Keratinocyte (primary cell): ENCODE results near the gene RAD23A. TPM values are rescaled to one million over a fixed set of nuclear protein-coding genes. Genes with fewer than 3 reads are reported as not detected.

Source experiments
- DNase-seq: peaks from one replicate; pipeline ENCODE4 v3.0.0-alpha.2; 2011; ENCODE audit warnings: low read depth, missing footprints, low spot score
- FAIRE-seq: peaks from 2 replicates; lab custom pipeline; 2011; peaks lifted over from hg19 to GRCh38; lab: Jason Lieb, UNC
- H2AFZ ChIP-seq: 2 replicates; pipeline ENCODE4 v1.6.0; 2012; ENCODE audit warnings: low read length, control low read depth, inconsistent platforms; ENCODE audit not compliant: control insufficient read depth
- H3K27ac ChIP-seq: 2 replicates; pipeline ENCODE4 v1.5.1; 2011; ENCODE audit warnings: low read length; ENCODE audit not compliant: control insufficient read depth, insufficient read depth
- H3K27me3 ChIP-seq: 3 replicates; pipeline ENCODE4 v1.6.0; 2011; ENCODE audit warnings: low read length; ENCODE audit not compliant: control insufficient read depth, insufficient read depth; ENCODE audit errors: extremely low read depth
- H3K36me3 ChIP-seq, 2 experiments: 2 replicates in 1 of 2; 3 replicates in 1 of 2; pipeline ENCODE4 v1.5.1; 2011; ENCODE audit warnings: low read length in 2 of 2, mild to moderate bottlenecking in 1 of 2; ENCODE audit not compliant: control insufficient read depth in 2 of 2, insufficient read depth in 2 of 2; ENCODE audit errors: extremely low read depth in 1 of 2
- H3K4me1 ChIP-seq: 3 replicates; pipeline ENCODE4 v1.5.1; 2011; ENCODE audit warnings: low read length; ENCODE audit not compliant: control insufficient read depth, insufficient read depth; ENCODE audit errors: extremely low read depth
- H3K4me2 ChIP-seq: 3 replicates; pipeline ENCODE4 v1.6.0; 2011; ENCODE audit warnings: low read depth, low read length; ENCODE audit not compliant: control insufficient read depth, insufficient read depth; ENCODE audit errors: extremely low read depth
- H3K4me3 ChIP-seq, 3 experiments: fragments of 200-600 bp in 1 of 3; sonication (generic) in 1 of 3; 2 replicates in 2 of 3; 3 replicates in 1 of 3; pipeline ENCODE4 v1.5.1; 2011 to 2016; ENCODE audit warnings: low read length in 3 of 3, mild to moderate bottlenecking in 3 of 3, control low read depth in 2 of 3, inconsistent platforms in 1 of 3, low read depth in 1 of 3, mixed read lengths in 1 of 3, mixed run types in 1 of 3, moderate library complexity in 1 of 3; ENCODE audit not compliant: control insufficient read depth in 2 of 3, insufficient read depth in 2 of 3; ENCODE audit errors: extremely low read depth in 1 of 3
- H3K79me2 ChIP-seq: 2 replicates; pipeline ENCODE4 v1.6.0; 2012; ENCODE audit warnings: low read length; ENCODE audit not compliant: control insufficient read depth, insufficient read depth
- H3K9ac ChIP-seq: 3 replicates; pipeline ENCODE4 v1.6.0; 2011; ENCODE audit warnings: low read length; ENCODE audit not compliant: control insufficient read depth, insufficient read depth; ENCODE audit errors: extremely low read depth
- H3K9me1 ChIP-seq: 3 replicates; pipeline ENCODE4 v1.6.0; 2011; ENCODE audit warnings: low read length; ENCODE audit not compliant: control insufficient read depth, insufficient read depth; ENCODE audit errors: extremely low read depth
- H3K9me3 ChIP-seq: 2 replicates; pipeline ENCODE4 v1.5.1; 2012; ENCODE audit warnings: low read depth, low read length; ENCODE audit not compliant: control insufficient read depth
- H4K20me1 ChIP-seq: 3 replicates; pipeline ENCODE4 v1.6.0; 2011; ENCODE audit warnings: low read length; ENCODE audit not compliant: control insufficient read depth, insufficient read depth; ENCODE audit errors: extremely low read depth
- CTCF ChIP-seq, 3 experiments: IDR thresholded peaks in 1 of 3; conservative IDR thresholded peaks in 1 of 3; optimal IDR thresholded peaks in 1 of 3; 2 replicates in 2 of 3; 3 replicates in 1 of 3; pipeline versions ENCODE3 to v1.5.1; 2011; ENCODE audit warnings: low read length in 3 of 3, mild to moderate bottlenecking in 3 of 3, moderate library complexity in 2 of 3, control low read depth in 1 of 3, inconsistent platforms in 1 of 3; ENCODE audit not compliant: insufficient read depth in 2 of 3; ENCODE audit errors: extremely low read depth in 1 of 3
- EZH2 ChIP-seq: IDR thresholded peaks from one replicate; pipeline ENCODE4 v1.6.1; 2012; ENCODE audit warnings: inconsistent platforms, mild to moderate bottlenecking, low read length, moderate library complexity
- dilution Hi-C: fragments of 300-500 bp; cut with MboI; formaldehyde crosslinking; loops from one replicate; pipeline ENCODE4 v1.7.0; 2020; ENCODE audit warnings: low sequenced_read_pairs; ENCODE audit not compliant: extremely low pct_ligation_motif_present
- polyA plus RNA-seq, 5 experiments: library from polyadenylated mRNA; depleted of rRNA in 3 of 5; stranded (reverse) in 3 of 5; stranded (forward) in 1 of 5; unstranded in 1 of 5; fragments of >200 nt; gene quantifications; 1 replicate in 1 of 5; 2 replicates in 3 of 5; 3 replicates in 1 of 5; pipeline versions ENCODE4 v1.2.1 to v1.2.3, GENCODE V29; 2011 to 2012; ENCODE audit warnings: missing spikeins in 2 of 5, low read depth in 1 of 5, low replicate concordance in 1 of 5

The RAD23A gene
- polyA plus RNA-seq, 1 donor (not counting 4 experiments of a cell fraction or from before 2014, with no cell fraction given) = 23.7 TPM

GRCh38 chr19:12973236-12973635 is 27.6 kb downstream of the RAD23A start:
- H3K4me1 ChIP-seq = no peaks in the 10 kb centered on the region
- H3K79me2 ChIP-seq = no peaks in the 10 kb centered on the region
- no peaks in the 10 kb centered on the region for H3K36me3 ChIP-seq
- no peak for FAIRE-seq
- H3K9me3 ChIP-seq = no peaks in the 10 kb centered on the region
- no peak for DNase-seq
- no peak overlapping the region for H3K9ac ChIP-seq
- H3K27ac ChIP-seq = no peak overlapping the region
- H3K4me3 ChIP-seq = no peak overlapping the region
- TF ChIP-seq EZH2 (no peak), CTCF (optimal IDR thresholded peaks at IDR 0.05 in 1 of 3, IDR thresholded peaks at IDR 0.05 in 1 of 3, conservative IDR thresholded peaks at IDR 0.05 in 1 of 3; ENCODE audit: extremely low read depth in 1 of 3, insufficient read depth in 2 of 3, low read length in 3 of 3) (no peak)
- no peak overlapping the region for H3K4me2 ChIP-seq
- dilution Hi-C loops = no loop called here
- H3K9me1 ChIP-seq = no peaks in the 10 kb centered on the region
- H2AFZ ChIP-seq = no peak overlapping the region
- H3K27me3 ChIP-seq = no peaks in the 10 kb centered on the region
- no peaks in the 10 kb centered on the region for H4K20me1 ChIP-seq

GRCh38 chr19:12974301-12975220 is 28.9 kb downstream of the RAD23A start:
- H3K4me1 ChIP-seq = no peaks in the 10 kb centered on the region
- no peaks in the 10 kb centered on the region for H3K79me2 ChIP-seq
- TF ChIP-seq CTCF (optimal IDR thresholded peaks at IDR 0.05 in 1 of 3, IDR thresholded peaks at IDR 0.05 in 1 of 3, conservative IDR thresholded peaks at IDR 0.05 in 1 of 3; ENCODE audit: extremely low read depth in 1 of 3, insufficient read depth in 2 of 3, low read length in 3 of 3) = no peak
- TF ChIP-seq EZH2 = no peak
- no peaks in the 10 kb centered on the region for H3K36me3 ChIP-seq
- no peaks in the 10 kb centered on the region for H3K9me1 ChIP-seq
- dilution Hi-C loops = no loop called here
- no peaks in the 10 kb centered on the region for H3K27me3 ChIP-seq
- no peak for FAIRE-seq
- H3K9me3 ChIP-seq = no peaks in the 10 kb centered on the region
- H3K4me2 ChIP-seq = no peak overlapping the region
- no peak for DNase-seq
- no peak overlapping the region for H2AFZ ChIP-seq
- H3K9ac ChIP-seq = no peak overlapping the region
- no peaks in the 10 kb centered on the region for H4K20me1 ChIP-seq
- H3K4me3 ChIP-seq = no peak overlapping the region
- no peak overlapping the region for H3K27ac ChIP-seq
